ENCODE measurements around the gene TOP3B. TPM values are rescaled to one million over a fixed set of nuclear protein-coding genes. Genes with fewer than 3 reads are reported as not detected.

The TOP3B gene
- total and polyA plus RNA-seq, 8 donors: 22.5 to 43.5 (median 30.6) TPM

GRCh38 chr22:21939461-21939913 lies 43.1 kb downstream of the TOP3B start:
- Histone ChIP-seq H3K9me3 (no peaks in the 10 kb centered on the region), H3K4me3 (peak overlapping the region in 1 of 2 donors; percentile 1), H3K36me3 (peaks cover 0 to 30% of the 10 kb centered on the region in 2 donors), H3K4me1 (peaks cover 35 to 92% of the 10 kb centered on the region in 2 donors), H3K27me3 (no peaks in the 10 kb centered on the region), H3K27ac (peak overlapping the region; percentile 96 to 98)
- ATAC-seq (no peak), DNase-seq (peak in 2 of 4 donors; percentile 56 to 80)
- intact Hi-C loops (cut with DNase I): loop anchor here in 1 of 2 donors (10.0 kb wide), 1 partner anchor 225 kb away; no protein-coding TSS in a partner anchor
- TF ChIP-seq, protein P1, sequence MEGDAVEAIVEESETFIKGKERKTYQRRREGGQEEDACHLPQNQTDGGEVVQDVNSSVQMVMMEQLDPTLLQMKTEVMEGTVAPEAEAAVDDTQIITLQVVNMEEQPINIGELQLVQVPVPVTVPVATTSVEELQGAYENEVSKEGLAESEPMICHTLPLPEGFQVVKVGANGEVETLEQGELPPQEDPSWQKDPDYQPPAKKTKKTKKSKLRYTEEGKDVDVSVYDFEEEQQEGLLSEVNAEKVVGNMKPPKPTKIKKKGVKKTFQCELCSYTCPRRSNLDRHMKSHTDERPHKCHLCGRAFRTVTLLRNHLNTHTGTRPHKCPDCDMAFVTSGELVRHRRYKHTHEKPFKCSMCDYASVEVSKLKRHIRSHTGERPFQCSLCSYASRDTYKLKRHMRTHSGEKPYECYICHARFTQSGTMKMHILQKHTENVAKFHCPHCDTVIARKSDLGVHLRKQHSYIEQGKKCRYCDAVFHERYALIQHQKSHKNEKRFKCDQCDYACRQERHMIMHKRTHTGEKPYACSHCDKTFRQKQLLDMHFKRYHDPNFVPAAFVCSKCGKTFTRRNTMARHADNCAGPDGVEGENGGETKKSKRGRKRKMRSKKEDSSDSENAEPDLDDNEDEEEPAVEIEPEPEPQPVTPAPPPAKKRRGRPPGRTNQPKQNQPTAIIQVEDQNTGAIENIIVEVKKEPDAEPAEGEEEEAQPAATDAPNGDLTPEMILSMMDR (IDR thresholded peaks at IDR 0.05): no peak

- no peaks in the 10 kb centered on the region for H3K9me3 ChIP-seq
- H3K4me3 ChIP-seq: peak overlapping the region in 1 of 2 donors; percentile 1
- H3K27ac ChIP-seq: peak overlapping the region; percentile 96 to 98
- DNase-seq (peak in 1 of 4 donors; percentile 78), ATAC-seq (no peak)
- H3K4me1 ChIP-seq: peaks cover 35 to 86% of the 10 kb centered on the region in 2 donors
- TF ChIP-seq, protein P1 (IDR thresholded peaks at IDR 0.05): no peak
- H3K36me3 ChIP-seq: peaks cover 0 to 30% of the 10 kb centered on the region in 2 donors
- no peaks in the 10 kb centered on the region for H3K27me3 ChIP-seq
- intact Hi-C loops (cut with DNase I): loop anchor here in 1 of 2 donors (10.0 kb wide), 1 partner anchor 224 kb away; no protein-coding TSS in a partner anchor
Measured at GRCh38 chr22:21938906-21939305, 43.7 kb downstream of the TOP3B start.

DNA sequence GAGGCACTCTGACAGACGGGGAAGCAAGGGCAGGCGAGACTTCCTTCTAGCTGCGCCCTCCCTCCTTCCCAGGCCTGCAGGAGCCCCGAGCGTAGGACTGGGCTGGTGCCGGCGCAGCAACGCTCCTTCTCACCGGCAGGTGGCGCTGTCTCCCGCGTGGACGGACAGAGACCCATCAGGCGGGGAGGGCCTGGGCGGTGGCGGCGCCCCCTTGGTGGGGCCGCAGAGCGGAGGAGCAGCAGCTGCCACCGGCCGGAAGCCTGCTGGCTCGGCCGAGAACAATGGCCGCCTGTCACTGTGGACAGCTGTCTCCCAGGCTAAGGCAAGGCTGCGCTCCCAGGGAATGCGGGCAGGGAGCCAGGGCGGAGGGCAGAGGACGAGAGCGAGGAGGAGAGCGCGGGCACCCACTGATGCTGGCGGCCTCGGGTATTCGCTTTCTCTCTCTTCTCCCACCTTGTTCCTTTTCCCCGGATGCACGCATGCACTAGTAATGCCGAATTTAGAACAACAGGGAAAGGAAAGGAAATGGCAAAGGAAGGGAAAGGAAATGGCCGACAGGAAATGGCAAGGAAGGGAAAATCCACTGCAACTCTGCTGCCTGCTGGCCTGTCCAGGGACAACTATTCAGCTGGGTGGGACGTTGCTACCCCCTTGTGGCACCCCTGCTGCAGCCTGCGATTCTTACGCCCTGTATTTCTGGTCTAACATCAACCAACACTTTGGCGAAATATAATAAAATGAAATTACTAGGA lies 44.3 kb downstream of the TOP3B start:
- H3K9me3 ChIP-seq: no peaks in the 10 kb centered on the region
- H3K4me3 ChIP-seq: peak overlapping the region; percentile 45 to 48
- DNase-seq: peak; percentile 94 to 99 (median 96)
- H3K27me3 ChIP-seq: no peaks in the 10 kb centered on the region
- intact Hi-C loops (cut with DNase I): loop anchor here in 1 of 2 donors (10.0 kb wide), 1 partner anchor 223 kb away; no protein-coding TSS in a partner anchor
- TF ChIP-seq, protein P1 (IDR thresholded peaks at IDR 0.05): peak; percentile 100
- ATAC-seq: peak; percentile 94
- peaks cover 0 to 30% of the 10 kb centered on the region in 2 donors for H3K36me3 ChIP-seq
- H3K27ac ChIP-seq: peak overlapping the region; percentile 96 to 98
- H3K4me1 ChIP-seq: peaks cover 35 to 79% of the 10 kb centered on the region in 2 donors

DNA sequence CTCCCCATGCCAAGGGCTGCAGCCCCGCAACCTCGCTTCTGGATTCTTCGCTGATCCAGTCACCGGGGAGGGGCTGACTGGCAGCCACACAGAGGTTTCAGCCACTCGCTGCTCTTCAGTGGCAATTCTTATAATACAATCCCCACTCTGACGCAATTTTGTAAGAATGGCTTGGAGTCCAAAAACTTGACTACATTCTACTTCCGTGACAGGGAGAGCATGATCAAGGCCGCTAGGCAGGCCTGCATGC lies 44.8 kb downstream of the TOP3B start:
- TF ChIP-seq, protein P1 (IDR thresholded peaks at IDR 0.05): no peak
- H3K36me3 ChIP-seq: peaks cover 0 to 35% of the 10 kb centered on the region in 2 donors
- intact Hi-C loops (cut with DNase I): loop anchor here in 1 of 2 donors (10.0 kb wide), 1 partner anchor 223 kb away; no protein-coding TSS in a partner anchor

More for the DNA sequence above, 44.8 kb downstream of the TOP3B start:
- no peaks in the 10 kb centered on the region for H3K27me3 ChIP-seq
- no peaks in the 10 kb centered on the region for H3K9me3 ChIP-seq
- H3K4me1 ChIP-seq: peaks cover 35 to 74% of the 10 kb centered on the region in 2 donors
- ATAC-seq: peak; percentile 65
- H3K27ac ChIP-seq: peak overlapping the region; percentile 96 to 98
- H3K4me3 ChIP-seq: peak overlapping the region; percentile 45 to 48
- DNase-seq: peak in 1 of 4 donors; percentile 88

All from left lung (tissue), 10 donors.